ENCODE data around the gene PTPRD.

GRCh38 chr9:8960254-8960653 lies 1652.5 kb downstream of the PTPRD start:
- no peak for TF ChIP-seq CTCF (IDR thresholded peaks at IDR 0.05)
- no peak for TF ChIP-seq POLR2A (IDR thresholded peaks at IDR 0.05)

All from thyroid gland (tissue), 4 donors.